Colon (tissue), 2 donors: ENCODE results near the gene ACTL8.
"Not testable (repeated sequence)": the region's sequence is repeated elsewhere in the genome, so short reads cannot be mapped to it uniquely, and the experiment has no call there.

Experiments
- FAIRE-seq: peaks from 2 replicates; lab custom pipeline; 2012; peaks lifted over from hg19 to GRCh38; lab: Jason Lieb, UNC
- donor health status: control.
- donor health status: control.

Gene ACTL8

DNA sequence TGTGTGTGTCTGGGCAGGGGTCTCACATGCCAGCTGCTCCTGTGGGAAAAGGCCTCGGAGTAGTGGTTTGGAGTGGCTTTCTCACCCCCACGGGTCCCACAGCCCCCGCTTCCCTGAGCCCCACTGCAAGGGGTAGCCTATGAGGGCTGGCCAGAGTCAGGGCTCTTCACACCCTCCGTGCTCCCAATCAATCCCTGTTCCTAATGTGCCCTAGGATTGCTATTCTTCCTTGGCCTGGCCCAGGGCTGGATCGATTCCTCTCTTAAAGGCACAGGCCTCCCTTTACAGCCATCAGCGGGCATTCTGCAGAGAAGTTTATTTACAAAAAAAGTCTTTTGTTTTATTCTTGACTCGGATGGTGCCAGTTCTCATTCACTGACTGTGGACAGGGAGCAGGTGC is 19.3 kb upstream of the ACTL8 start:
- FAIRE-seq: no peak

DNA sequence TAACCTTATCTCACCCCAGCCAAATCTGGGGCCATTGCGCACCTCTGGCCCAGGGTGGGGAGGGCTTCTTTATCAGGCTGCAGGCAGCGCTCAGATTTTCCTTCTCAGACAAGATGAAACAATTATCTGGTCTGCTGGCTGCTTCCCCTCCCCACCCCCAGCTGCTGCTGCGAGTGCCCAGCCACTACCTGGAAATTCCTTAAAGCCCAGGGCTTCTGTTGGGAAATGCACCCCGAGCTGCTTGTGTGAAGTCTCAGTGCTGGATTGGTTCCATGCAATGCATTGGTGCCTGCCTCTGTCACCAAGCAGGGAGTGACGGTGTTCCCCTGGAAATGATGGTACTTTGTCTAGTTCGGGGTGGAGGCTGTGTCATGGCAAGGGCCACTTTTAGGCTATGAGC is 18.5 kb upstream of the ACTL8 start:
- FAIRE-seq: no peak

DNA sequence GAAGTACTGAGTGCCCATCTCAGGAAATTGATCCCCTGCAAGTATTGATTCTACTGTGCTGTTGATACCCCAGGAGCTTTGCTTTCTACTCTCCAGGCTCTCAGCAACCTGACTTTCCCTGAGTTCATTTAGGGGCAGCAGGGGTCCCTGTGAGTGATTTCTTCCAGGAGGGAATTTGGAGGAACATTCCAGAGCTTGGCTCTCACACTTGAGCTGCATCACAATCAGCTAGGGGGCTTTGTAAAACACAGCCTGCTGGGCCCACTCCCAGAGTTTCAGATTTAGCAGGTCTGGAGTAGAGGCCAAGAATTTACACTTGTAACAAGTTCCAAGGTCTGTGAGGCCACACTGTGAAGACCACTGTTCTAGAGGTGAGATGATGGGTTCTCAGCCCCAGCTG is 16.1 kb upstream of the ACTL8 start:
- FAIRE-seq: no peak

DNA sequence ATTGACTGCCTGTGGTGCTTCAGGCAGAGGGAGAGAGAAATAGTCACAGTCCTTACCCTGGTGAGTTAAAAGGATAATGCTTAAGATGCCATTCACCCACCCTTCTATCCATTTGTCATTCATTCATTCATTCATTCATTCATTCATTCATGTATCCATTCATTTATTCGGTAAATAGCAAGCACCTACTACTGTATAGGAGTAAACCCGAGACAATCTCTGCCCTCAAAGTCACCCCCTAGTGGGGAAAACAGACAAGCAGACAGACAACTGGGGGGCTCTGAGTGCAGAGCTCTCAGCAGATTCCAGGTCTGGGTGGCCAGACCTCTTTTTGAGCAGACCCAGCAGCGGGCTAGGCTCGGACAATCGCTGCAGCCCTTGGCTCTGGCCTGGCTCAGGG is 14.1 kb upstream of the ACTL8 start:
- FAIRE-seq: no peak

DNA sequence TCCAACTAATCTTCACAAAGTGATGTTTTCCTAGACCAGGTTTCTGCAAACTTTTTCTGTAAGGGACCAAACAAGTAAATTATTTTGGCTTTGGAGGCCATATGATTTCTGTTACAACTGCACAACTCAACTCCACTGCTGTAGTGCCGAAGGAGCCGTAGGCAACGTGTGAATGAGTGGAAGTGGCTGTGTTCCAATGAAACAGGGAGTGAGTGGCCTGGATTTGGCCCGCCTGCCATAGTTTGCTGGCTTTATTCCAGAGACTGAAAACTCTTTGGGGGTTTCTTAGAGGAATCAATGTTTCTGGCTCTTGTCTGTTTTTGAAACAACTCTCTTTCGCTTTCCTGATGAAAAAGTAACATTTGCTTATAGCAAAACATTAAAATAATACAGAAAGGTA is 12.6 kb upstream of the ACTL8 start:
- FAIRE-seq: no peak

DNA sequence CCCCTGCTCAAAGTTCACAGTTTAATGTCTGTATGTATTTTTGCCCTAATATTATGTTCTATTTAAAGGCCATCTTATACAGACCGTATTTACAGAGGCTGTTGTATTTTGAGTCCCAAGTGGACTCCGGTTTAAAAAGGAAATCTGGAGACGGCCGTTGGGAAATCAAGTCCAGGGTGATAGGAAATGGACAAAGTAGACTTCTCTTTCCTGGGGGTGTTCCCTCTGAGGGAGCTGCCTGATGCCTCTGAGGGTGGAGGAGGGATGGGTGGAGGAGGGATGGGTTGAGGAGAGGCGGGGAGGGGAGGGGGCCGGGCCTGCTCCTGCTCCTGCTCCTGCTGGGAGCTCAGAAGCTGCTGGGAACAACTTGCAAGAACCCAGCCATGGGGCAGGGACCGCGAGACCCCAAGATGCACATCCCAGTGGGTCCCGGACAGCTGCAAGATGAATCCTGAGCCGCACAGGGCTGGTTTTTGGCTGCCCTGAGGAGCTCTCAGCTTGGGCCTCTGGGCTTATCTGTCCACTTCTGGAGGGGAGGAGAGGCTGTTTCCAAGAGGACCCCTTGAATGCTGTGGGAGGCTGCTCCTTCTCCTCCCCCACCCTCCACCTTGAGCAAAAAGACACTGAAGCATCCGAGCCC is 12.0 kb upstream of the ACTL8 start:
- no peak for FAIRE-seq

DNA sequence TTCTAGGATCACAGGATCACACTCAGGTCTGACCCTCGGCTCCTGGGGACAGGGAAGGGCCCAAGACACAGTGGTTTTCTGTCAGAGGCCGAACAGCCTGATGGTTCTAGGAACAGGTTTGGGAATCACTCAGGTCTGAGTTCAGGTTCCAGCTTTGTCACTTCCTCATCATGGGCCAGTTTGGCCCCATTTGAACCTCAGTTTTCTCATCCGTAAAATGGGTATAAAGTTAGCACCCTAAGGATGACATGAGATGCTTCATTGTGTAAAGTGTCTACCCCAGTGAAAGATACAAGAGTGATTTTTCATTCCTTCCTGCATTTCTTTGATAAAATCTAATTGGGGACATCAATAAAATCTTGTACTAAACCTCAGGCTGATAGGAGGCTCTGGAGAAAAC is 11.2 kb upstream of the ACTL8 start:
- FAIRE-seq: no peak

DNA sequence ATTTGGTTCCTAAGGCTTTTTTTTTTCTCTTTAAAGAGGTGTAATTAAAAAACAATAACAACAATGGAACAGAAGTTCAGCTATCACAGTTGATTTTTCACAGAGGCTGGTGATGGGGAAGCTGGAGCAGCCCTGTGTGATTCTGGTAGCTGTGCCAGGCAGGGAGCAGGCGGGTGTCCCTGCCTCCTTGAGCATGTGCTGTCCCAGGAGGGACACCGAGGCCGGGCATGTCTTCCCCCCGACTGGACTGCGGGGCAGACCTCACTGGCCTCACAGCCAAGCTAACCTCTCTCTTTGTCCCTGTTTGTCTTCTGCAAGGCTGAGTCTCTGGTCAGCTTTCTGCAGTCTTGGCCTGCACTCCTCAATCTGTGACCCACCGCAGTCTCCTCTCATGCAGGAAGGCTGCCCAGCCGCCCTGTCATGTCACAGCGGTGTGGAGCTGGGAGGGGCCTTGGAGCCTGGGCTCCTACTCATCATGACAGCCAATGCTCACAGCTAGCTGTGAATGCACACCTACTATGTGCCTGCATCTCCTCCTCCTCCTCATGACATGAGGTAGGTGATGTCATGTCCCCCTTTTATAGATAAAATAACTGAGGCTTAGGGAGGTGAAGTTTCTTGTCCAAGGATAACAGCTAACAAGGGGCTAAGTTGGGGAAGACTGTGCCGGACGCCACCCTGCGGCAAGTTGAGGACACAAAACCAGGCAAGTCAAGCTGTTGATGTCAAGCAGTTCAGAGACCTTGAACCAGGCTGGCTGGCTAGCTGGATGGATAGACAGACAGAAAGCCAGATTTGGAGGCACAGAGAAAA is 10.3 kb upstream of the ACTL8 start:
- no peak for FAIRE-seq

DNA sequence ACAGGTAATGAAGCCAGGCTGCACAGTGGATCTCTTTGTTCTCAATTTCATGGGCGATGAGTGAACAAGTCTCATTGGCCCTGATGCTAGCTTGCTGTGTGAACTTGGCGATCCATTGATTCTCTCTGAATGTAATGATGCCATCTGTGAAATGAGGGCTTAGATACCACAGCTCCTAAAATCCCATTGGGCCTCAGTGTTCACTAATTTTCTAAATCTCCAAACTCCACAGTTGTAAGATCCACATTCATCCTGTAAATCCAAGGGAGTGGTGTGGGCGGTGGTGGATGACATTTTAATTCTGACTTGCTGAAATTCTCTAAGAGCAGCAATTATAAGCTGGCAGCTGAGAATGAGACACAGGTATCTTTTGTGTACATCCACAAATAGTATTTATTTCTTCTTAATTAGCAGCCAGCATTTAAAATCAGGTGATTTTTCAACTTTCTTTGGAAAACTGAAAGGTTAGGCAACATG is 9.6 kb upstream of the ACTL8 start:
- no peak for FAIRE-seq

DNA sequence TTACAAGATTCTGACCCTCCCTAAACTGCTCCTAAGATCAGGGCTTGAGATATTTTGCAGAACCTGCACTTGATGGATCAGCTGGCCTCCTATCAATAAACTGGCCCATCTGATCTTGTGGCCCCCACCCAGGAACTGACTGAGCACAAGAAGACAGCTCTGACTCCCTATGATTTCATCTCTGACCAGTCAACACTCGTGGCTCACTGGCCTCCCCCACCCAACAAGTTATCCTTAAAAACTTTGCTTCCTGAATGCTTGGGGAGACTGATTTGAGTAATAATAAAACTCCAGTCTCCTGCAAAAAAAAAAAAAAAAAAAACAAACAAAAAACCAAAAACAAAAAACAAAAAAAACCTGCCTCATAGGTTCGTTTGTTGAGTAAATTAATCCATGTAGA is 8.9 kb upstream of the ACTL8 start:
- not testable (repeated sequence) for FAIRE-seq

DNA sequence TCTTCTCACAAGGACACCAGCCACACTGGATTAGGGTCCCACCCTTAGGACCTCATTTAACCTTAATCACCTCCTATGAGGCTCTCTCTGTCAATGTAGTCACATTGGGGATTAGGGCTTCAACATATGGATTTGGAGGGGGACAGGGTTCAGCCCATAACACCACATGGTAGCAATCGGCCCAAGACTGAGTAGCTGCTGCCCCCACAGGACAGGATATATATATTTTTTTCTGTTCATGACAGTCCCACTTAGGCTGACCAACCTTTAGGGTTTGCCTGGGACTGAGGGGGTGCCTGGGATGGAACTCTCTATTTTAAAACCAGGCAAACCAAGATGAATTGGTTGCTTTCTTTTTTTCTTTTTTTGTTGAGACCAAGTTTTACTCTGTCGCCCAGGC is 8.2 kb upstream of the ACTL8 start:
- no peak for FAIRE-seq

DNA sequence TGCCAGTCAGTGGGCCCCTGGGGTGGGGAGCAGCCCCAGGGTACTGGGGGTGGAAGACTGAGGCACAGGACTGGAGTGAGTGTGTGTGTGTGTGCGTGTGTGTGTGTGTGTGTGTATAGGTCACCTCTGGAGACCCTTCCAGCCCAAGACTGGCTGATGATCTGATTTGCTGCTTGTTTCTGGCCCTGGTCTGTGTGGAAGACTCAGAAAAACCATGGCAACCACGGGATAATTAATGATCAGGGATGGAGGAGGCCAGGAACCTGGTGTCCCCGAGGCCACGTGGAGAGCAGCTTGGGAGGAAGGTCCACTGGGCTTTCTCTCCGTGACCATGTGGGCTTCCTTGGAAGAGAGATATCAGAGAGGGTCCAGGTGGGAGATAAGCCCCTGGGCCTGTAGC is 4.8 kb upstream of the ACTL8 start:
- FAIRE-seq: no peak

DNA sequence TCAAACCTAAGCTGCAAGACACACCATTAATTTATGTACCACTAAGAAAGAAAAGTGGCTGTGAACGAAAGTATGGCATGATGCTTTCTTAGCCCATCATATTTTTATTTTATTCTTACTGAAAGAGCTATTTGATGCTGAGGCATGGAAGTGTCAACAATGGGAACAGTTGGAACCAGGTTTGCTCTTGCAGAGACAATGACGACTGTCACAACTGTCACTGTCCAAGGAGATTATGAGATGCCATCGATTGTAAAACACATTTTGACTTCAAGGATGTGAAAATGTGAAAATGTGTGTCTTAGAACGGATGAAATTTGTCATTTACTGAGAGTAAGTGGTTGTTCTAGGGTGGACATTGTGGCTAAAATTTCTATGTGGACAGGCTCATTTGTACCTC is 2.8 kb upstream of the ACTL8 start:
- FAIRE-seq: no peak

DNA sequence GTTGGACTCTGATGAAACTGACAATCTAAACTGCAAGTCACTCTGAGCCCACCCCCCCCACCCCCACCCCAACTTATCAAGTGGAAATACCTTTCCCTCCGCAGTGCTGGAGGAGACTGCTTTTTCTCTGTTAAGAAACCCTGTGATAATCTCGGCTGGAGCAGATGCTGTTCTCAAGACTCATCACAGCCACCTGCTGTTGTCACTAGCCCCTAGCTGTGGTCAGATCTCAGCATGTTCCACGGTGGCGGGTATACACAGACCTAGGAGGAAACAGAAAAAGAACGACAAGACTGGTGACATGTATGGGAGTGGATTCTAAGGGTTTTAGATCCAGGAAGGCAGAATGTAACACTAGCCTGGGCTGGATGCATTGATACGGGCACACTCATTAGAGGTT is 2.3 kb downstream of the ACTL8 start:
- no peak for FAIRE-seq

DNA sequence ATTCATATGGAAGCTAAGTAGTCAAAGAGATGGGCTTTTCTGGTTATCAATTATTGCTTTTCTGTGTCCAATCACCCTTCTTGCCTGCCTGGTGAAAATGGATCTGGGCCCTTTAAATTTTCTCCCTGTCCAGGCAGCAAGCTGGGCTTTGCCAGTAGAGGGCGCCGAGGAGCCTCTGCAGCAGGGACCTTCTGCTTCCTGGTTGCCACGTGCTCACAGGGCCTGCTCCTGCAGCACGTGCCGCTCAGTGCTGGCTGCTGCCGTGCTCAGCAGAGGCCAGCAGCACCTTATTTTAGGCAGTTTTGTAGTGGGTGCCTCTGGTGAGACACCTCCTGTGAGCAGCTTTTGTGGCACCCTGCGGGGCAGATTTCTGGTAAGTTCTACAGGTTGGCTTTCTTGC is 4.0 kb downstream of the ACTL8 start:
- FAIRE-seq: no peak

DNA sequence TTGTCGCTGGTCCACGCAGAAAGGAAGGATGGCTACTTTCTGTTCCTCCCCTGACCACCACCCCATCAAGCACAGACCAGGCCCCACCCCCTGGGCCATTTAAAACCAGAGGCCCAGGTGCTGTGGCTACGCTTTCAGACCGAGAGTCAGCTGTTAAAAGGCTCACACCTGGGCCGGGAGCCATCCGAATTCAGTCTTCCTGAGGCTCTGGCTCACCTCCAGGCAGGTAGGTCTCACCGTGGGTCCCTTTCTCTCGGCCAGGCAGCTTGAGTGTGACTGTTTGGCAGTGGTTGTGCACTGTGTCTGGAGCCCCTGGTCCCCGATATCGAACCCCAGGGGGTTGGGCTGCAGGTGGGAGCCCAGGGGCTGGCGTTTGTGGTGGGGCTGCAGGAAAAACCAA is 7.2 kb downstream of the ACTL8 start:
- no peak for FAIRE-seq

DNA sequence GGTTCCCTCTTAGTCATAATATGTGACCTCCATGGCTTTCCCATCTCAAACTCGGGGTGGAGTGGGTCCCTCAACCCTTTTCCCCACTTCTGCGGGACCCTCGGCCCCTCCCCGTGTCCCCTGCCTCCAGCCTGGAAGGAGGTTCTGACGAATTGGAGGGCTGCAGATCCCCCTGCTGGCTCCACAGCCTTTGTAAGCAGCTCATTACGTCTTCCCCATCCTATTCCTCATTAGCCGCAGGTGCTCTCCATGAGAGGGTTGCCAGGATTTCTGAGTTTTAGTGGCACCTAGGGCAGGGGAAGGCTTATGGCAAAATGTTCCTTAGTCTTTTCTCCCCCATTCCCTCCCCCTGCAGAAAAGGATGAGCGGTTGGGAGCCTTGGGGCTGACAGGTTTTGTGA is 8.3 kb downstream of the ACTL8 start:
- FAIRE-seq: no peak

DNA sequence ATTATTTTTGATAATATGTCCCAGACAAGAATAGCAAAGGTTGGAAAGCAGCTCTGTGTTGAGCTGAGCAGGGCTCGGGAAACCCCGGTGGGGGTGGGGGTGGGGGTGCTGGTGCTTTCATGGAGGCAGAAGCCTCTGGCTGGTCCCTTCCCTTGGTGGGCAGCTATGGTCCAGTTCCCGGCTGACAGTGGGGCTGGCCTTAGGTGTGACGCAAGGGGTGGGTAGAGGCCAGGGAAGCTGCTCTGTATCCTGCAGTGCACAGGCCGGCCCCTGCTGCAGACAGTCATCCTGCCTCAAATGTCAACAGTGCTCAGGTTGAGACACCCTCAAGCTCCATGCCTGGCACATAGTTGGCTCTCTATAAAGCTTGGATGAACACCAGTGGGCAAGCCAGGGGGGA is 8.9 kb downstream of the ACTL8 start:
- no peak for FAIRE-seq

DNA sequence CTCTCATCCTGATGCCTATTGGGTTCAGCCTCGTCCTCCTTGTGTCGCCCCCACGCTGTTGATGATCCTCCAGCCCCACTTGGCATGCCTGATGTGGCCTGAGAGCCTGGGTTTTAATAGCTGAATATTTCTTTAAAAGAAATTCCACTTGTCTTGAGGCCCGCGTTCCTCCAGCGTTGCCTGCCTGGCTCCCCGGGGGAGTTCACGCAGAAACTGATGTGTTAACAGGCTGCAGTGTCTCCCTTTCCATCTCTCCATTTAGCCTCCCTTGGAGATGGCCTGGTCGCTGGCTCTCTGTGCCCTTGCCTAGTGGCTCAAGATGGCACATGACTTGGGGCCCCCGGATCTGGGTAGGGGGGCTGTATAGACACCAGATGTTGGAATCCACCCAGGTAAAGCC is 9.5 kb downstream of the ACTL8 start:
- FAIRE-seq: no peak

DNA sequence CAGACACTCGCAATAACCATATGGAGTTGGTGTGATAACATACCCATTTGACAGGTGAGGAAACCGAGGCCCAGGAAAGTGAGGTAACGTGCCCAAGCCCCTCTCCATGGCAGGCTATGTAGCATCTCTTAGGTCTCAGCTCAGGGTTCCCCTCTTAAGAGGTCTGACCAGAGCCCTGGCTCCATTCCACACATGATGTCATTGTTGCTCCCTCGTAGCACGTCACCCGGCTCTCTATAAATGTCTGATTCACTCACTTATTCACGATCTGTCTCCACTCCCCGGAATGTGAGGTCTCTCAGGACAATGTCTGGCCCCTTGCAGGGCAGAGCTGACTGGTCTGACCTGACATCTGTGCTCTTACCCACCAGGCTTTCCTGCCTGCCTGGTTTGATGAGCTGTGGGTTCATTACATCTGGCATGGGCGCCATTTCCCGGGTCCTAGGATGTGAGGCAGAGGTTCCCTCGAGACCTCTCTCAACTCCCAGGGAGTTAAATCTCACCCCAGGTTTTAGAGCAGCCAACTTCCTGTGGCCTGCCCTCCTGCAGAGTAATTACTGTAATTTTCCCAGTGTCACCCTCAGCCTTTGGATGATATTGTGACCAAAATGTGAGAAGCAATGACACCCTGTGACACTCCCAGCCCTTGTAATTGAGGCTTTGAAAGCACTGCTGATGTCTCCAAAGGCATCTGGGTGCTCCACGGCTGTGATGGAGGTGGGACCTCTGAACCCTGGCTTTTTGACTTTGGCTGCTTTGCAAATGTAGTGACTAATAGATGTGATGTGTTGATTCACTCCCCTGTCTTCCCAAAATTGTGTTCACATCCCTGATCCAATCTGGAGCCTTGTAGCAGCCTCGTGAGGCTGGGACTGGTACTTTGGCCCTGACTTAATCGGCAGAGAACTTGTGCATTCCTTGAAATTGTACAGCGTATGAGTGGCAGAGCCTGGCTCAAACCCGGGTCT is 10.6 kb downstream of the ACTL8 start:
- no peak for FAIRE-seq

DNA sequence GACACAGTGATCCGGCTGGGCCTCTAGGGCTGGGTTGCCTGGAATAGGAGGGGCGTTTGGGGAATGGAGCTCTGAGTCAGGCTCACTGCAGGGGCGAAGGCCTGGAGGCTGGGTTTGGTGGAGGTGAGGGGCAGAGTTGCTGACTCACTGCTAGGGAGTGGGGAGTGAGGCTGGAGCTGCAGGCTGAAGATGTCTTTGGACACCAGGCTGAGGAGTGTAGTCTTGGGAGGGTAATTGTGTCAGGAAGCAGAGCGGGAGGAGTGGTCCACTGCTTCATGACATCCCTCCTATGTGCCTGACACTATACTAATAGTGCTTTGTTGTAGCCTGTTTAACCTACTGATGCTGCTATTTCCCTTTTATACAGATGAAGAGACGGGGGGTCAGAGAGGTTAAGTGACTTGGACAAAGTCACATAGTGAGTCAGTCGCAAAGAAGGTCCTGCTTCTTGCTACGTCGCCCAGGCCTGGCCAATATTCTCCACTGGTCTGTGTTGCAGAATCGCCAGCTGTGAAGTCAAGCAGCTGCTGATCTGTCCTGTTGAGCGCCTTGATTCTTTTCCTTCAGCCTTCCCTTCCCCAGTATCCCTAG is 13.6 kb downstream of the ACTL8 start:
- FAIRE-seq: no peak

DNA sequence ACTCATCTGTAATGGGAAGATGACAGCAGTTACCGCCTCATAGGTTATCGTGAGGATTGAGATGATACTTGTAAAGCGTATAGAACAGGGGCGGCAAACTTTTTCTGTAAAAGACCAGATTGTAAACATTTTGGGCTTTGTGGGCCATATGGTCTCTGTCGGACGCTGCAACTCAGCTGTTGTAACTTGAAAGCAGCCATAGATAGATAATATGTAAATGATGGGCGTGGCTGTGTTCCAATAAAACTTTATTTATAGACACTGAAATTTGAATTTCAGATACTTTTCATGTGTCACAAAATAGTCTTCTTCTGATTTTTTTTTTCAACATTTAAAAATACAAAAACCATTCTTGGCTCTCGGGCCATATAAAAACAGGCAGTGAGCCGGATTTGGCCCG is 15.8 kb downstream of the ACTL8 start:
- FAIRE-seq: no peak
